HEK293 (cell line): Measurements from ENCODE around the gene DEDD2.

Source experiments
- KLF8 ChIP-seq: fragments of 450-650 bp; formaldehyde crosslinking; IDR thresholded peaks from 2 replicates; pipeline ENCODE4 v1.5.1; 2016; ENCODE audit warnings: missing biosample characterization, missing genetic modification characterization
- PRDM6 ChIP-seq: fragments of 450-650 bp; formaldehyde crosslinking; IDR thresholded peaks from 2 replicates; pipeline ENCODE4 v1.5.1; 2017; ENCODE audit warnings: missing biosample characterization, missing genetic modification characterization
- REST ChIP-seq: fragments of 450-650 bp; formaldehyde crosslinking; IDR thresholded peaks from 2 replicates; pipeline ENCODE4 v1.5.1; 2016; ENCODE audit warnings: missing biosample characterization, missing genetic modification characterization
- ZBTB10 ChIP-seq: fragments of 450-650 bp; formaldehyde crosslinking; IDR thresholded peaks from 2 replicates; pipeline ENCODE4 v1.5.1; 2016; ENCODE audit warnings: missing biosample characterization, missing genetic modification characterization
- ZBTB6 ChIP-seq: fragments of 450-650 bp; formaldehyde crosslinking; IDR thresholded peaks from 2 replicates; pipeline ENCODE4 v1.5.1; 2017; ENCODE audit warnings: missing biosample characterization, missing genetic modification characterization
- ZBTB7A ChIP-seq: fragments of 450-650 bp; formaldehyde crosslinking; IDR thresholded peaks from 2 replicates; pipeline ENCODE4 v1.5.1; 2016; ENCODE audit warnings: low read depth, missing biosample characterization, missing genetic modification characterization
- ZNF132 ChIP-seq: fragments of 450-650 bp; formaldehyde crosslinking; IDR thresholded peaks from 2 replicates; pipeline ENCODE4 v1.5.1; 2017; ENCODE audit warnings: missing biosample characterization, missing genetic modification characterization, borderline replicate concordance
- ZNF148 ChIP-seq: fragments of 450-650 bp; formaldehyde crosslinking; IDR thresholded peaks from 2 replicates; pipeline ENCODE4 v1.5.0; 2017; ENCODE audit warnings: missing biosample characterization, missing genetic modification characterization, borderline replicate concordance
- ZNF157 ChIP-seq: fragments of 450-650 bp; formaldehyde crosslinking; IDR thresholded peaks from 2 replicates; pipeline ENCODE4 v1.5.1; 2016; ENCODE audit warnings: missing biosample characterization, missing genetic modification characterization
- ZNF169 ChIP-seq: fragments of 450-650 bp; formaldehyde crosslinking; IDR thresholded peaks from 2 replicates; pipeline ENCODE4 v1.5.1; 2016; ENCODE audit warnings: missing biosample characterization, missing genetic modification characterization
- ZNF184 ChIP-seq: fragments of 450-650 bp; IDR thresholded peaks from 2 replicates; pipeline ENCODE4 v1.5.1; 2018; ENCODE audit warnings: missing biosample characterization, mild to moderate bottlenecking, missing genetic modification characterization
- ZNF23 ChIP-seq: fragments of 450-650 bp; formaldehyde crosslinking; IDR thresholded peaks from 2 replicates; pipeline ENCODE4 v1.5.1; 2016; ENCODE audit warnings: missing biosample characterization, missing genetic modification characterization, borderline replicate concordance
- ZNF354C ChIP-seq: fragments of 450-650 bp; formaldehyde crosslinking; IDR thresholded peaks from 2 replicates; pipeline ENCODE4 v1.5.1; 2016; ENCODE audit warnings: missing biosample characterization, missing genetic modification characterization, low read depth, borderline replicate concordance
- ZNF514 ChIP-seq: fragments of 450-650 bp; formaldehyde crosslinking; IDR thresholded peaks from 2 replicates; pipeline ENCODE4 v1.5.1; 2016; ENCODE audit warnings: missing biosample characterization, missing genetic modification characterization
- ZNF555 ChIP-seq: fragments of 450-650 bp; formaldehyde crosslinking; conservative IDR thresholded peaks from 2 replicates; pipeline ENCODE4 v1.5.1; 2017; ENCODE audit warnings: missing biosample characterization, mild to moderate bottlenecking, missing genetic modification characterization, inconsistent platforms
- ZNF654 ChIP-seq: fragments of 450-650 bp; formaldehyde crosslinking; IDR thresholded peaks from 2 replicates; pipeline ENCODE4 v1.5.1; 2016; ENCODE audit warnings: low read depth, missing biosample characterization, missing genetic modification characterization
- ZNF670 ChIP-seq: fragments of 450-650 bp; formaldehyde crosslinking; IDR thresholded peaks from 2 replicates; pipeline ENCODE4 v1.5.1; 2016; ENCODE audit warnings: missing biosample characterization, missing genetic modification characterization, low read depth
- ZXDB ChIP-seq: fragments of 450-650 bp; formaldehyde crosslinking; IDR thresholded peaks from 2 replicates; pipeline ENCODE4 v1.5.1; 2016; ENCODE audit warnings: missing biosample characterization, missing genetic modification characterization
- TF ChIP-seq, protein P1 (sequence below): fragments of 450-650 bp; formaldehyde crosslinking; IDR thresholded peaks from 2 replicates; pipeline ENCODE4 v1.5.1; 2016; ENCODE audit warnings: missing biosample characterization, missing genetic modification characterization
- TF ChIP-seq, protein P2 (sequence below): fragments of 450-650 bp; formaldehyde crosslinking; IDR thresholded peaks from 2 replicates; pipeline ENCODE4 v1.5.1; 2016; ENCODE audit warnings: missing biosample characterization, missing genetic modification characterization, borderline replicate concordance

The DEDD2 gene

GRCh38 chr19:42242512-42243409 is 25.3 kb upstream of the DEDD2 start, which contains the start of gene GSK3A (continued):
- TF ChIP-seq ZBTB6 (tag by site-specific recombination) = peak; percentile 72
- no peak for TF ChIP-seq ZBTB10
- no peak for TF ChIP-seq ZNF514
- no peak for TF ChIP-seq ZNF169 (tag by site-specific recombination)
- no peak for TF ChIP-seq ZNF148 (tag by site-specific recombination)
- peak; percentile 97 for TF ChIP-seq ZXDB (tag by site-specific recombination)
- no peak for TF ChIP-seq ZNF670 (tag by site-specific recombination)
- 0 out of 2 replicates have a peak, but pooled peaks have one; percentile 7 for TF ChIP-seq REST (tag by site-specific recombination)
- no peak for TF ChIP-seq PRDM6
- TF ChIP-seq ZBTB7A (tag by site-specific recombination) = no peak
- TF ChIP-seq ZNF654 (tag by site-specific recombination) = no peak
- no peak for TF ChIP-seq ZNF132 (tag by site-specific recombination)
- TF ChIP-seq KLF8 (tag by site-specific recombination) = peak; percentile 98
- TF ChIP-seq ZNF23 (tag by site-specific recombination) = no peak
- TF ChIP-seq ZNF354C (tag by site-specific recombination) = no peak
- TF ChIP-seq, protein P1, sequence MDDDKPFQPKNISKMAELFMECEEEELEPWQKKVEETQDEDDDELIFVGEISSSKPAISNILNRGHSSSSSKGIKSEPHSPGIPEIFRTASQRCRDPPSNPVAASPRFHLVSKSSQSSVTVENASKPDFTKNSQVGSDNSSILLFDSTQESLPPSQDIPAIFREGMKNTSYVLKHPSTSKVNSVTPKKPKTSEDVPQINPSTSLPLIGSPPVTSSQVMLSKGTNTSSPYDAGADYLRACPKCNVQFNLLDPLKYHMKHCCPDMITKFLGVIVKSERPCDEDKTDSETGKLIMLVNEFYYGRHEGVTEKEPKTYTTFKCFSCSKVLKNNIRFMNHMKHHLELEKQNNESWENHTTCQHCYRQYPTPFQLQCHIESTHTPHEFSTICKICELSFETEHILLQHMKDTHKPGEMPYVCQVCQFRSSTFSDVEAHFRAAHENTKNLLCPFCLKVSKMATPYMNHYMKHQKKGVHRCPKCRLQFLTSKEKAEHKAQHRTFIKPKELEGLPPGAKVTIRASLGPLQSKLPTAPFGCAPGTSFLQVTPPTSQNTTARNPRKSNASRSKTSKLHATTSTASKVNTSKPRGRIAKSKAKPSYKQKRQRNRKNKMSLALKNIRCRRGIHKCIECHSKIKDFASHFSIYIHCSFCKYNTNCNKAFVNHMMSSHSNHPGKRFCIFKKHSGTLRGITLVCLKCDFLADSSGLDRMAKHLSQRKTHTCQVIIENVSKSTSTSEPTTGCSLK (tag by site-specific recombination) = no peak
- no peak for TF ChIP-seq ZNF157 (tag by site-specific recombination)
- TF ChIP-seq, protein P2, sequence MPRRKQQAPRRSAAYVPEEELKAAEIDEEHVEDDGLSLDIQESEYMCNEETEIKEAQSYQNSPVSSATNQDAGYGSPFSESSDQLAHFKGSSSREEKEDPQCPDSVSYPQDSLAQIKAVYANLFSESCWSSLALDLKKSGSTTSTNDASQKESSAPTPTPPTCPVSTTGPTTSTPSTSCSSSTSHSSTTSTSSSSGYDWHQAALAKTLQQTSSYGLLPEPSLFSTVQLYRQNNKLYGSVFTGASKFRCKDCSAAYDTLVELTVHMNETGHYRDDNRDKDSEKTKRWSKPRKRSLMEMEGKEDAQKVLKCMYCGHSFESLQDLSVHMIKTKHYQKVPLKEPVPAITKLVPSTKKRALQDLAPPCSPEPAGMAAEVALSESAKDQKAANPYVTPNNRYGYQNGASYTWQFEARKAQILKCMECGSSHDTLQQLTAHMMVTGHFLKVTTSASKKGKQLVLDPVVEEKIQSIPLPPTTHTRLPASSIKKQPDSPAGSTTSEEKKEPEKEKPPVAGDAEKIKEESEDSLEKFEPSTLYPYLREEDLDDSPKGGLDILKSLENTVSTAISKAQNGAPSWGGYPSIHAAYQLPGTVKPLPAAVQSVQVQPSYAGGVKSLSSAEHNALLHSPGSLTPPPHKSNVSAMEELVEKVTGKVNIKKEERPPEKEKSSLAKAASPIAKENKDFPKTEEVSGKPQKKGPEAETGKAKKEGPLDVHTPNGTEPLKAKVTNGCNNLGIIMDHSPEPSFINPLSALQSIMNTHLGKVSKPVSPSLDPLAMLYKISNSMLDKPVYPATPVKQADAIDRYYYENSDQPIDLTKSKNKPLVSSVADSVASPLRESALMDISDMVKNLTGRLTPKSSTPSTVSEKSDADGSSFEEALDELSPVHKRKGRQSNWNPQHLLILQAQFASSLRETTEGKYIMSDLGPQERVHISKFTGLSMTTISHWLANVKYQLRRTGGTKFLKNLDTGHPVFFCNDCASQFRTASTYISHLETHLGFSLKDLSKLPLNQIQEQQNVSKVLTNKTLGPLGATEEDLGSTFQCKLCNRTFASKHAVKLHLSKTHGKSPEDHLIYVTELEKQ (tag by site-specific recombination) = no peak
- TF ChIP-seq ZNF184 (tag by site-specific recombination) = no peak
- TF ChIP-seq ZNF555 (tag by site-specific recombination) = no peak
